Neural progenitor cell (in vitro differentiated cells): Measurements from ENCODE around the gene MAB21L4.

Source experiments
- CTCF ChIP-seq: fragments of 200-600 bp; sonication (generic); IDR thresholded peaks from 2 replicates; pipeline ENCODE4 v1.5.1; 2017; ENCODE audit warnings: antibody characterized with exemption, mild to moderate bottlenecking
- EZH2phosphoT487 ChIP-seq: fragments of 200-600 bp; sonication (generic); IDR thresholded peaks from 2 replicates; pipeline ENCODE4 v1.6.1; 2017; ENCODE audit warnings: antibody characterized with exemption

GRCh38 chr2:240896871-240897692, 1.1 kb upstream of the MAB21L4 start:
- TF ChIP-seq CTCF, result no peak
- TF ChIP-seq EZH2phosphoT487, result no peak
